Germinal center (tissue), 1 donor: ENCODE results near the gene CCDC40.

Experiments used
- DNase-seq: peaks from one replicate; pipeline ENCODE4 v3.0.0; 2012; ENCODE audit warnings: mixed read lengths, low spot score

CCDC40 gene

GRCh38 chr17:80142929-80143328, 106.5 kb downstream of the CCDC40 start:
- DNase-seq, result no peak

GRCh38 chr17:80145076-80146075, 108.9 kb downstream of the CCDC40 start:
- DNase-seq, result no peak

- peak; percentile 44 for DNase-seq
These were observed 109.9 kb downstream of the CCDC40 start for GRCh38 chr17:80146121-80147034.

- peak; percentile 98 for DNase-seq
These were observed 110.8 kb downstream of the CCDC40 start, which contains the start of gene EIF4A3 for GRCh38 chr17:80147035-80147822. Gene EIF4A3 (minus strand): TSS chr17:80147128. CDS start chr17:80146961, 167 bp downstream.
